GM18861 (cell line): ENCODE data around the gene ZNF324B.
"Not testable (repeated sequence)": the region's sequence is repeated elsewhere in the genome, so short reads cannot be mapped to it uniquely, and the experiment has no call there.

ENCODE experiments used
- ATAC-seq: cut with Tn5 transposase; IDR thresholded peaks from one replicate; pipeline ENCODE4 v1.9.1; 2021; ENCODE audit not compliant: unreplicated experiment

The ZNF324B gene

DNA sequence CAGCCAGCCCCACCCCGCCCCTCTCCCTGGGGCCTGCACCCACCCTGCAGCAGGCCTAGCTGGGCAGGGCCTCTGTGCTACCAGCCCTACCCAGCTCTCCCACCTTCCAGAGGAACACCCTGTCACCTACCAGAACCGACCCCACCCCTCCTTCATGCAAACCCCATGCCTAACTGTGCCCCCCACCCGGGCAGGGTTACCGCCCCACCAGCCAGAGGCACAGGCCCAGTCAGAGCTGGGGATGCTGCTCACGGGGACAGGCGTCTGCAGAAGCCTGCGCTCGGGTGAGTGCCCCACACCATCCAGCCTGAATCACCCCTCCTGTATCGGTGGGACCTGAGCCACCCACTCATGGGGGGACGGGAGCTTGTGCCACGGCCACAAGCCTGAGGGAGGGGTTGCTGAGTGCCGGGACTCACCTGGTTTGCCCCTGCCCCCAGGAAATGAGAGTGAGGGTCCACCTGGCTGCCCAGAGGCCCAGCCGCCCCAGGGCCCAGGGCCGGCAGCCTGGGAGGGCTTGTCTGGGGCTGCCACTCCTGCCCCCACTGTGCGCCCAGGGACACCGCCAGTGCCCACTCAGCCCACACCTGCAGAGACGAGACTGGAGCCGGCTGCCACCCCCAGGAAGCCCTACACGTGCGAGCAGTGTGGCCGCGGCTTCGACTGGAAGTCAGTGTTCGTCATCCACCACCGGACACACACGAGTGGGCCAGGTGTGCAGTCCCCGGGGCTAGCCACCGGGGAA lies 28.5 kb downstream of the ZNF324B start:
- ATAC-seq = no peak

DNA sequence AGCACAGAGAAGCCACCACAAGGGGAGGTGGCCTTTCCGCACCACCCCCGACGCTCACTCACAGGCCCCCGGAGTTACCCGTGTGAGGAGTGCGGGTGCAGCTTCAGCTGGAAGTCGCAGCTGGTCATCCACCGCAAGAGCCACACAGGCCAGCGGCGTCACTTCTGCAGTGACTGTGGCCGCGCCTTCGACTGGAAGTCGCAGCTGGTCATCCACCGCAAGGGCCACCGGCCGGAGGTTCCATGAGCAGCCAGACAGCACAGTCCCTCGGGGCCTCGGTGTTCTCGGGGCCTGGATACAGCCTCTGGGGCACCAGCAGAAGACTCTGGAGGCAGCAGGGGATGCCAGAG lies 29.0 kb downstream of the ZNF324B start:
- no peak for ATAC-seq

GRCh38 chr19:58480831-58481230 lies 29.4 kb downstream of the ZNF324B start:
- no peak for ATAC-seq

- ATAC-seq = no peak
These were observed 30.9 kb downstream of the ZNF324B start for GRCh38 chr19:58482372-58482771.

DNA sequence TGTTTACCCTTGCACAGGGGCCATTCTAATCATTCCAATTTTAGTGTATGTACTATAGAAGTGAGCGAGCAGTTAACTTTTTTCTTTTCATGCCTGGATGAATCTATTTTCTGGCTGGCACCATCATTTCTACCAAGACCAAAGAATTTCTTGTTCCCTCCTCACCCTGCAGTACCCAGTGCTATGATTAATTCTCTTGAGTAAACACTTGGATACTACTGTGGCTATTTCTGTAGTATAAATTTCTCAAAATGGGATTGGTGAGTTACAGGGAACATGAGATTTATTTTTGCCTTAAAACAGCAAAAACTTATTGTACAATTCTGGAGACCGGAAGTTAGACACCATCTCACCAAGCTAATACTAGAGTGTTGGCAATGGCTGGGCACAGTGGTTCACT lies 32.4 kb downstream of the ZNF324B start:
- no peak for ATAC-seq

DNA sequence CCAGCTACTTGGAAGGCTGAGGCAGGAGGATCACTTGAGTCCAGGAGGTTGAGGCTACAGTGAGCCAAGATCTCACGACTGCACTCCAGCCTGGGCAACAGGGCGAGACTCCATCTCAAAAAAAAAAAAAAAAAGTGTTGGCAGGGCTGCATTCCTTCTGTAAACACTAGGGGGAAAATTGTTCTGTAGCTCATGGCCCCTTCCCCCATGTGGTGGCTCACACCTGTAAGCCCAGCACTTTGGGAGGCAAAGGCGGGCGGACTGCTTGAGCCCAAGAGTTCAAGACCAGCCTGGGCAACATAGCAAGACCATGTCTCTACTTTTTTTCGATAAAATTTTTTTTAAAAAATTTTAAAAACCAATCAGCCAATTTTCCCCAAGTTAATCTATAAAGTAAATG lies 32.9 kb downstream of the ZNF324B start:
- not testable (repeated sequence) for ATAC-seq

GRCh38 chr19:58491393-58491792 lies 40.0 kb downstream of the ZNF324B start:
- ATAC-seq = no peak

DNA sequence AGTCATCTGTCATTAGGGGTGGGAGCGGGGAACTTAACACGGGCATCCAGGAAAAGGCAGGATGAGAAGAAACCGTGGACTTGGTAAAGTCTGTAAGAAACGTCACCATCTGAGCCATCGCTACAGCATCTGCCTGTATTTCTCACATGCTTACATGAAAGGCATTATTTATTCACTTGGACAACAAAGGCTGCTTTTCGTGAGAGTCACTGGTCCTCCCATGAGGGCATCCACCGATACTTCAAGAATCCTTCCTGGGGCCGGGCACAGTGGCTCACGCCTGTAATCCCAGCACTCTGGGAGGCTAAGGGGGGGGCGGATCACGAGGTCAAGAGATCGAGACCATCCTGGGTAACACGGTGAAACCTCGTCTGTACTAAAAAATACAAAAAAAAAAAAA lies 40.8 kb downstream of the ZNF324B start:
- ATAC-seq = no peak

GRCh38 chr19:58497634-58498170 lies 46.3 kb downstream of the ZNF324B start:
- no peak for ATAC-seq

DNA sequence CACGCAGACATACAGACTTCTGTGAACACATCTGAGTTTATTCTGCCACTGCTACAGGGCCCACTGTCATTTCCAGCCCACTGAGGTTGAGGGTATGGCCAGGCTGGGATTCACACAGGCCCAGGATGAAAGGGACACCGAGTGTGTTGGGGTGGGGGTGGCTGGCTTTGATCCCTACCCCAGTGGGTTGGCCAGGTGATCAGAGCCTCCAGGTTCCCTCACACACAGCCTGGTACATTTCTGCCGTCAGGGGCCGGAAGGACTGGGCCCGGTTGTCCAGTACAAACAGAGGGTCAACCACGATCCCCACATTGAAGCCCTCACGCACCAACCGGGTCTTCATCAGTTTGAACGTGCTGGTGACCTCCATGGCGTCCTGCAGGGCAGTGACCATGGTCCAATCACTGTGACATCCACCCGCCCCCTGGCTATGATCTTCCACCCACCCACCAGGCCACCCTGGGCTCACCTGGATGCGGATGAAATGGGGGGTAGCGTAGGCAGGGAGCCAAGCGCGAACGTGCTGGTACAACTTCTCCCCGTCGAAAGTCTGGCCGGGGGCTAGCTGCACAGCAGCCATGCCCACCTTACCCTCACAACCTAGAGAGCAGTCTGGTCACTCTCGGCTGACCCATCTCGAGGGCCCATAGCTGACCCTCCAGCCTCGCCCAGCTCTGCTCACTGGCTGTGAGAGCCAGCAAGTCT lies 47.0 kb downstream of the ZNF324B start:
- ATAC-seq = no peak

- ATAC-seq = peak; percentile 78
These were observed 47.9 kb downstream of the ZNF324B start for GRCh38 chr19:58499021-58499927.

- ATAC-seq = no peak
These were observed 48.8 kb downstream of the ZNF324B start for GRCh38 chr19:58500242-58500641.
